IMR-90 (cell line): ENCODE measurements around the gene RMDN2.

Experiments
- BHLHE40 ChIP-seq: fragments of 150-350 bp; IDR thresholded peaks from 2 replicates; pipeline ENCODE4 v1.6.1; 2016; ENCODE audit warnings: mild to moderate bottlenecking, low read depth, low read length
- CEBPB ChIP-seq: IDR thresholded peaks from 2 replicates; pipeline ENCODE4 v1.6.1; 2012; ENCODE audit warnings: low read depth, low read length, improper control_type of control experiment
- NFE2L2 ChIP-seq: fragments of 150-350 bp; IDR thresholded peaks from 2 replicates; pipeline ENCODE4 v1.6.1; 2016; ENCODE audit warnings: low read depth, mild to moderate bottlenecking, low read length
- POLR2A ChIP-seq: IDR thresholded peaks from 2 replicates; pipeline ENCODE4 v1.6.1; 2012; ENCODE audit warnings: mild to moderate bottlenecking, low read depth, low read length
- RAD21 ChIP-seq: IDR thresholded peaks from 2 replicates; pipeline ENCODE4 v1.6.1; 2012; ENCODE audit warnings: low read length, improper control_type of control experiment
- RCOR1 ChIP-seq: IDR thresholded peaks from 2 replicates; pipeline ENCODE4 v1.6.1; 2012; ENCODE audit warnings: mild to moderate bottlenecking, low read length, improper control_type of control experiment; ENCODE audit not compliant: insufficient replicate concordance
- SMC3 ChIP-seq: fragments of 150-350 bp; IDR thresholded peaks from 2 replicates; pipeline ENCODE4 v1.6.1; 2016; ENCODE audit warnings: low read depth, mild to moderate bottlenecking, antibody characterized with exemption, low read length, moderate library complexity
- TF ChIP-seq, protein P1 (sequence below): fragments of 150-350 bp; IDR thresholded peaks from 2 replicates; pipeline ENCODE4 v1.6.1; 2017; ENCODE audit warnings: mild to moderate bottlenecking, antibody characterized with exemption, low read length, low read depth
- TF ChIP-seq, protein P2 (sequence below): conservative IDR thresholded peaks from 2 replicates; pipeline ENCODE4 v1.5.1; 2012; ENCODE audit warnings: mild to moderate bottlenecking, low read depth, low read length, improper control_type of control experiment
- TF ChIP-seq, protein P3 (sequence below): fragments of 150-350 bp; IDR thresholded peaks from 2 replicates; pipeline ENCODE4 v1.6.1; 2016; ENCODE audit warnings: low read depth, mild to moderate bottlenecking, low read length, moderate library complexity, borderline replicate concordance

DNA sequence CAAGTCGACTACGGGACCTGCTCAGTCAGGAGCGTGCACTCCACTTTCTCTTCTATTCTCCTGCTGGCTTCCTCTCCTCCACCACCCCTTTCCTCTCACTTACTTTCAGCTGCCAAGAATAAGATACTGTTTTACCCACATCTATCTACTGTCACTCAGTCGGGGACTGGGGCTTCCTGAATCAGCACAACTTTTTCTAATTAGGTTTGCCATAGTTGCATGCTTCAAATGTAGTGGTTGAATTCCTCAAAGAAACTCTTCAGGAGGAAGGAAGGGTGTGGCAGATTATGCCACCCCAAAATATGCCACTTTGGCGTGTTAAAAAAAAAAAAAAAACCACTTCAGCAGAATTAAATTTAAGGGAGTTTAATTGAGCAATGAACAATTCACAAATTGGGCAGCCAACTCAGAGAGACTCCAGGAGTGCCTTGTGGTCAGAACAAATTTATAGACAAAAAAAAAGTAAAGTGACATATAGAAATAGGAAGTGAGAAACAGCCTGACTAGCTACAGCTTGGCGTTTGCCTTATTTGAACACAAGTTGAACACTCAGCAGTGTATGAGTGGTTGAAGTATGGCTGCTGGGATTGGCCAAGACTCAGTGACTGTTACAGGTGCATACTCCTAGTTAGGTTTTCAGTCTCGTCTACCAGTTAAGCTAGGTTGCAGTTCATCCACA is 32.5 kb upstream of the RMDN2 start:
- TF ChIP-seq, protein P1, sequence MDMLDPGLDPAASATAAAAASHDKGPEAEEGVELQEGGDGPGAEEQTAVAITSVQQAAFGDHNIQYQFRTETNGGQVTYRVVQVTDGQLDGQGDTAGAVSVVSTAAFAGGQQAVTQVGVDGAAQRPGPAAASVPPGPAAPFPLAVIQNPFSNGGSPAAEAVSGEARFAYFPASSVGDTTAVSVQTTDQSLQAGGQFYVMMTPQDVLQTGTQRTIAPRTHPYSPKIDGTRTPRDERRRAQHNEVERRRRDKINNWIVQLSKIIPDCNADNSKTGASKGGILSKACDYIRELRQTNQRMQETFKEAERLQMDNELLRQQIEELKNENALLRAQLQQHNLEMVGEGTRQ, result no peak
- TF ChIP-seq POLR2A (no peak), SMC3 (no peak), CEBPB (no peak), RAD21 (no peak), RCOR1 (no peak), BHLHE40 (no peak), NFE2L2 (no peak)
- TF ChIP-seq, protein P2, sequence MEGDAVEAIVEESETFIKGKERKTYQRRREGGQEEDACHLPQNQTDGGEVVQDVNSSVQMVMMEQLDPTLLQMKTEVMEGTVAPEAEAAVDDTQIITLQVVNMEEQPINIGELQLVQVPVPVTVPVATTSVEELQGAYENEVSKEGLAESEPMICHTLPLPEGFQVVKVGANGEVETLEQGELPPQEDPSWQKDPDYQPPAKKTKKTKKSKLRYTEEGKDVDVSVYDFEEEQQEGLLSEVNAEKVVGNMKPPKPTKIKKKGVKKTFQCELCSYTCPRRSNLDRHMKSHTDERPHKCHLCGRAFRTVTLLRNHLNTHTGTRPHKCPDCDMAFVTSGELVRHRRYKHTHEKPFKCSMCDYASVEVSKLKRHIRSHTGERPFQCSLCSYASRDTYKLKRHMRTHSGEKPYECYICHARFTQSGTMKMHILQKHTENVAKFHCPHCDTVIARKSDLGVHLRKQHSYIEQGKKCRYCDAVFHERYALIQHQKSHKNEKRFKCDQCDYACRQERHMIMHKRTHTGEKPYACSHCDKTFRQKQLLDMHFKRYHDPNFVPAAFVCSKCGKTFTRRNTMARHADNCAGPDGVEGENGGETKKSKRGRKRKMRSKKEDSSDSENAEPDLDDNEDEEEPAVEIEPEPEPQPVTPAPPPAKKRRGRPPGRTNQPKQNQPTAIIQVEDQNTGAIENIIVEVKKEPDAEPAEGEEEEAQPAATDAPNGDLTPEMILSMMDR, result no peak
- TF ChIP-seq, protein P3, sequence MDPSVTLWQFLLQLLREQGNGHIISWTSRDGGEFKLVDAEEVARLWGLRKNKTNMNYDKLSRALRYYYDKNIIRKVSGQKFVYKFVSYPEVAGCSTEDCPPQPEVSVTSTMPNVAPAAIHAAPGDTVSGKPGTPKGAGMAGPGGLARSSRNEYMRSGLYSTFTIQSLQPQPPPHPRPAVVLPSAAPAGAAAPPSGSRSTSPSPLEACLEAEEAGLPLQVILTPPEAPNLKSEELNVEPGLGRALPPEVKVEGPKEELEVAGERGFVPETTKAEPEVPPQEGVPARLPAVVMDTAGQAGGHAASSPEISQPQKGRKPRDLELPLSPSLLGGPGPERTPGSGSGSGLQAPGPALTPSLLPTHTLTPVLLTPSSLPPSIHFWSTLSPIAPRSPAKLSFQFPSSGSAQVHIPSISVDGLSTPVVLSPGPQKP, result no peak
